Fibroblast of skin of back (primary cell): Measurements from ENCODE around the gene BARHL2.

Experiments
- DNase-seq: peaks from one replicate; pipeline ENCODE4 v3.0.0-alpha.2; 2013

Gene BARHL2

GRCh38 chr1:90710579-90711536, 6.2 kb downstream of the BARHL2 start:
- DNase-seq, result no peak

DNA sequence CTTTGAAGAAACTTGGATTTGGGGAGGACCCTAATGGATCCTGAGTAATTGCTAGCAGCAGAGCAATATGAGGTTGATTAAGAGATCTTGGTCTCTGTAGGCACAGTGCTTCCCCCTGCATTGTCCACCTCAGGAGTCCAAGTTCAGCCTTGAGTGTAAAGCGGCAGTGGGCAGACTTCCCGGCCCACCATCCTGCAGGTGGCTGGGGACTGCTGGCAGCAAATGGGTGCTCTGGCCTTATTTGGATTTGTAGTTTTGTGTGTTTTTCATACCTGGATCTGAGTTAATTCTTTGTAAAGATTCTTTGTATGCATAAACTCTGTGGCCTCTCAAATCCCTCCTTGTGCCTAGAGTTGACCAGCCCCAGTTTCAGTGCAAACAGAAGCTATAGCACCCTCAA, 7.6 kb downstream of the BARHL2 start:
- no peak for DNase-seq

DNA sequence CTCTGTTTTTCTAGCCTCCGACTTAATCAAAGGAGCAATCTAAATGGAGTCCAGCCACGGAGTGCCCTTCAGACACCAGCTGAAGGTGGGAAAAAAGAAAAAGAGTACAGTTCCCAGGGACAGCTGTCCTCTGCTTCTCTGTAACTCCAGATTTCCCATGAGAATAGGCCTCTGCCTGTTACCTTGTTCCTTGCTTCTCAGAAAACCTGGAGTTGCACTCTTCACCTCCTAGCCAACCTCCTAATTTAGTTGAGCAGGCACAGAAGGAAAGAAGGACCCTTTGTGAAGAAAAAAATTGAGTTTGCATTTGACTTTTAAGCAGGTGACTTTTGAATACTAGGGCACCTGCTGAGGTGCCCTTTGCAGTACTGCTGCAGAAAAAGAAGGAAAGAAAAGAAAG, 8.3 kb downstream of the BARHL2 start:
- DNase-seq, result no peak

DNA sequence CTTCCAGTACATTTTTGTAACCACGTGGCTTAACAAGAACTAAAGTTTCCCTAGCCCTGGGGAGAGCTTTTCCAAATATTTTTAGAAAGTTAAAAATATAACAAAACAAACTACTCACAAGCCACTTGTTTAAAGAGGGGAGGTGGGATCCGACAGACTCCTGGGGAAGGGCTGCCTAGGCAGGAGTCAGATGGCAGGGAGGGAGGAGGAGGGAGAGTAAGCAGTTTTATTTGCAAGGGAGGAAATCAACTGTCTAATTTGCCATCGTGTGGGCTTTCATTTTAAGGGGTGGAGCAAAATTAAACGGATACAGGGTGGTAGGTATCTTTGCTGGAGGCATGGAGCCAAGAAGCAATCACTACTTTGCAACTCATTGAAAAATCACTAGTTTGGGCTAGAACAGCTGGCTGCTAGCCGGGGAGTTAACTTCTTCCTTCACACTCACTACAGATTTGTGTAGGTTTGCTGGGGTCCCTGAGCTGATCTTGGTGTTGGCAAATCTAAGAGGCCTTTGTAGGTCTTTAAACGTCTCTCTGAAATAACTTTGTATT, 8.8 kb downstream of the BARHL2 start:
- DNase-seq, result no peak

GRCh38 chr1:90707363-90707710, 9.8 kb downstream of the BARHL2 start:
- DNase-seq, result peak; percentile 42

DNA sequence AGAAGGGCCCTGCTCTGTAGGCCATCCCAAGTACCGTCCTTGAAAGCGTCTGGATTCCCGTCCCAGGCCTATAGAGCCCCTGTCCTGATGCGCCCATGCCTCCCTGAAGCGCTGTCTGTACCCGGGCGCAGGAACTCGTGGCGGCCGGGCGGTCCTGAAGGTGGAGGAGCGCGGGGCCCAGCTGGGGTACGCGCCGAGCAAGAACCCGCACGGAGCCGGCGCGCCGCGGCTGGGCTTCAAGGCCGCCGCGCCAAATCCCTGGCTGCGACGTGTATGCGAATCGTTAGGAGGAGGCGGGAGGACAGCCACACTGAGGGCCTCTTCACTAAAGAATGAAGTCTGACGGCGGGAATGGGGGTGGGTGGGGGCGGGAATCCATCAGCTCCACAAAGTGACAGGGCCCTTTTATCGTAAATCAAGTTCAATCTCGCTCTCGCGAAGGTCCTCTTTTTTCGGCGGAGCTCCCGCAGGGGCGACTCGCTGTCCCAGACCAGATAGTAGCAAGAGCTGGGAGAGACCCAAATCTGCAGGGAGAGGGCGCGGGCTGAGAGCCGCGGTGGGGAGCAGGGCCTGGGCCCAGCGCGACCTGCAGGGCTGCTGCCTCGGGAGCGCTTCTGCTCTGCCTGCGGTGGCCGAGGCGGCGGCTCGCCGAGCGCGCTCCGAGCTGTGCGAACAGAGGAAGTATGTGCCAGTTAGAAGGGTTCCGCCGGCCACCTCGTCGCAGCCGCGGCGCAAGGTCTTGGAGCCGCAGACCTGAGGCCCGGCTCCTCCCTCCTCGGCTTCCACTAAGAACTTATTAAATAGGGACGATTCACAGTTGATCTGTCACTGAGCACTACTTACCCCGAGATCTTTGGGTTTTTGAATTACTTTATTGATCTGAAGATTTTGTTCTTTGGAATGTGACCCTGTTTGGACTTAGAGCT, 10.4 kb downstream of the BARHL2 start:
- DNase-seq, result no peak

DNA sequence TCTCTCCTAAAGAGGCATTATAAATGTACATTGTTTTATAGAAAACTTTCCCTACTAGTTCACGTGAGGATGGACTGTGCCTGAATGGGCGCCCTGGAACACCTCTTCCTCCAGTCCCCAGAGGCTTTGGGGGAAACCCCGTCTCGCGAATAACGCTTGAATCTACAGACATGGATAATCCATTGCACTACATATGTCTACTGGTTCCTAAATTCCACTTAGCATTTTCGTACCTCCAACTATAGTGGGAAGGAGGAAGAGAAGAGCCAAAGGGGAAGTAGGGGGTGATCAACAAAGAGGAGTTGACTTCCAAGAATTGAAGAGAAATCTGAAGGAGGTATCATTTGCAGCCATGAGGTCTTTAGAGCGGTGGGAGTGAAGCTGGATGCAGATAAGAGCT, 11.1 kb downstream of the BARHL2 start:
- DNase-seq, result no peak

DNA sequence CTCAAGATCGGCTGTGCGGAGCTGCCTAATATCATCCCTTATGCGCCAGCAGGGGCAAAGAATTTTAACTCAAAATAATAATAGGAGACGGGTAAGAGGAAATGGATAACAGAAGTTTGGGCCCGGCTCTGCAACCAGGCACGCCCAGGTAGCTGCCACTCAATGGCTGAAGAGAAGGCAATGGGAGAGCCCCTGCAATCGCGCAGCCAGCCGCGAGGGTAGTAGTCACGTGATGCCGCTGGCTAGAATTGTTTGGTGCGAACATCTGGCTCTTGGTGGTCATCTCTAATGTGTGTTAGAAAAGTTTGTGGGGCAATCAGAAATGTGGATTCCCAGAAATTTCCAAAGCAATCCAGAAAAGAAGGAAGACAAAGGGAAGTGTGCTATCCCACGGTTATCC, 12.3 kb downstream of the BARHL2 start:
- no peak for DNase-seq

DNA sequence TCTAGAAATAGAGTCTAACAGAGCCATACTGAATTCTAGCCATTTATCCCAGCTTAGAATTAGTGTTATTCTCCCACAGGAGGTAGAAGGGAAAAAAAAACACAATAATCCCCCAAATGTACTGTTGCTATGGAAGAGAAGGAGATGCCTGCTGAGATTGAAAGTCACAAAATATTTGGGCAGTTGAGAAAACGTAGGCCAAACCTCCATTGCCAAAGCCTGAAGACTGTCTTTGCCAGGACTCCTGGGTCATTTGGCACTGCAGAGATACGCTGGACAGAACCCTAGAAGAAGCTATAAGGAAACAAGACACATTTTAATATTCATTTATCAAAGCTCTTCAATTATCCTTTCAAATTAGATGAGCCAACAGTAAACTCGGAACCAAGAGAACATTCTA, 22.3 kb downstream of the BARHL2 start:
- no peak for DNase-seq

DNA sequence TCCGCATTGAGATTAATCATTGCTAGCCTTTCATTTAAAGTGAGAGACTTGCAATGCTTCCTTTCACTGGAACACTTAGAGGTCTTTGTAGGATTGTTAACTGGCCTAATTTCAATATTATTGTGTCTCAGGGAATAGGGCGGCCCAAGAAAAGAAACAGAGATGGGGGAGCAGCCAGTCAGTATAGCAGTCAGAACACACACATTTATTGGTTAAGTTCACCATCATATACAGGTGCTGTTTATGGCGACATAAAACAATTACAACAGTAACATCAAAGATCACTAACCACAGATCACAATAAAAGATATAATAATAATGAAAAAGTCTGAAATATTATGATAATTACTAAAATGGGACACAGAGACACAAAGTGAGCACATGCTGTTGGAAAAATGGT, 29.4 kb downstream of the BARHL2 start:
- no peak for DNase-seq

GRCh38 chr1:90675161-90675847, 41.8 kb downstream of the BARHL2 start:
- DNase-seq, result no peak

DNA sequence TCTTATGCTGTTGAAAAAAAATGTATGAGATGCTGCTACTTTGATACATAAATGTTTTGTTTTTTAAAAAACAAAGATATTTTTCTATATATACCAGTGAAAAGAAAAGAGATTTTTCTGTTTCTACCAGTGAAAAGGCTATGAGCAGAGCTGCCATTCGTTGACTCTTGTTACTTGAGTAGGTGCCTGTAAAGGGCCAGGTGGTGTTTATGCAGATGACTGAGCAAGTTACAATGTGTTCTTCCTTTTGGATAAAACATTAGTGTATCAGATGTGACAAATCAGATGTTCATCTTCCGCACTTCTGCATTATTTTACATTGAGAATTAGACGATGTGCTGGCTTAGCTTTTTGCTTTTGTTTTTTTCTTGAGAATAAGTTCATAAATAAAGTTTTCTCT, 45.4 kb downstream of the BARHL2 start:
- no peak for DNase-seq

DNA sequence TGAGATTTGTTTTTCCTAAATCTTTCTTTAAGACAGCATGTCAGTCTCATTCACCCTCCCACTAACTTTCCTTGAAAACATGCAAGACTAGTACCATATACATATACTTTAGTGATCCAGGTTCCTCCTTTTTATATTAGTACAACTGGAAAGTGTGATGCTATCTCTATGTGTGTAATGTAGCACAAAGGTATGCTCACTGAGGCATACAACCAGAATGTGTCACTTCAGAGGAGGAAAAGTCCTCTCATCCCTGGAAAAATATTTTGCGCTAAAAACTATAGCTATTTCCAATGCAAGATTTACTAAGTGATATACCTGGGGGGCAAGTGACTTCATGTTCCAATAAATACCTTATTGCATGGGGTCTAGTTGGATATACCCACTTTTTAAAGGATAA, 45.9 kb downstream of the BARHL2 start:
- DNase-seq, result no peak
